Measurements from ENCODE around the gene ABHD12.

Gene ABHD12

DNA sequence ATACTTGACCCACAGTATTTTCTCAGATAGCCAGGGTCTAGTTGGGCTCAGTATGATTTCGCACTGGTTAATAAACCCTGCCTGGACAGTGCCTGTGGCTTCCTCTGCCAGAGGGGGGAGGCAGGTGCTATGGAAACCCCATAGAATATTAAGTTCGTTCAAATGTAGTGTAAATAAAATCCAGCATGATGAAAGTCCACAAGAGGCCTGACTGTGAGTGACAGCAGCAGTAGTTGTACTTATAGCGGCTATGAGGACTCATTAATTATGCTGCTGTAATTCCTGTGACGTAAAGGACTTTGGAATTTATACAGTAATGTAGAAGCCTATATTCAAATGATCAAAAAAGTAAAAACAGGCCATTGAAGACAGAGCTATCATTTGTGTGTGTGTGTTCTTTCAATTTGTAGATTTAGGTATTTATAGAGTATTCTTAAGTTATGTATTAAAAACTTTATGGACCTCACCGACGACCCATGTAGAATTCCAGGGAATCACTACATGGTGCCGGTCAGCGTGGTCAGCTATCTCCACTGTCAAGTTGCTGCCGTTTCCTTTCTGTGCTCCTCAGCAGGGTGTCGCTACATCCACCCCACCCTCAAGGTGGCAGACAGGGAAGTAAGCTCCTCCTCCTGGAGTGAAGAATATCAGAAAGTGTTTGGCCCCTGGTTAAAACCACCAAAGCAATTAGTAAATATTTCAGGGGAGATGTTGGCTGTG lies 132.7 kb downstream of the ABHD12 start:
- DNase-seq (ENCODE audit: low read depth, low spot score) = no peak

DNA sequence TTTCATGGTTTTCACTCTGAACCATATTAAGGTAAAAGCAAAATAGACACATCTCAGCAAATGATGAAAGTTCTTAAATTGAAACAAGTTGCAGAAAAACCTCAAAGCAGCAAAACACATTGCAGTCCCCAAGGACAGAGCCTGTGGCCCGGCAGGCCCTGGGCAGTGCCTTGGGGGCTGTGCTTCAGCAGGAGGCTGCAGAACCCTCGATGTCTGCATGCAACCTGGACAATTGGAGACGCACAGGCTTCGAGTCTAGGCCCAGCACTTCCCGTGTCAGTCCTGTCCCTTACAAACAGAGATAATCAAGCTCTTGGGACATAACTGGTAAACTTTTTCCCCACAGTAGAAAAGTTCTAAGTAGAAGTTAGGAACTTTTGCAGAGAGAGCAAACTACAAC lies 133.5 kb downstream of the ABHD12 start:
- DNase-seq (ENCODE audit: low read depth, low spot score) = no peak

DNA sequence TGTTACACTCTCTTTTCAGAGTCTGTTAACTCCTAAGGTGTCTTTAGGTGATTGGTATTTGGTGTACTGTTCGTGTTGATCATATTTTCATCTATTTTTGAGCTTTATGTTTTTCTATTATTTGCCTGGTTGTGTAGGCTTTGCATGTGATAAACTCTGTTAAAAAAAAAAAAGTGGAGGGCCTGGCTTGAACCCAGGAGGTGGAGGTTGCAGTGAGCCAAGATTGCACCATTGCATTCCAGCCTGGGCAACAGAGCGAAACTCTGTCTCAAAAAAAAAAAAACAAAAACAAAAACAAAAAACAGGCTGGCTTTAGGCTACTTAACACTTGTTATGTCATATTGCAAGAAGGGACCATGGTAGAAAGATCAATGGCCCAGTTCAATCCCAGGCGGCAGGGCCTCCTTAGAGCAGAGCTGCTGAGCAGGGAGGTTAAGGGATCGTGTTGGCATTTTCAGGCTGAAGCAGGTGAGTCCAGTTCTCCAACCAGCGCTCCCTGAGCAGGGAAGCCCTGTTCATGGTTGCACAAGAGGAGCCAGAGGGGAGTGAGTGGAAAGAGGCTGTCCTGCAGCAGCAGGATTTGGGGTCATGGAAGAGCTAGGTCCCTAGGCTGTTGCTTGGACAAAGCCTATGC lies 134.3 kb downstream of the ABHD12 start:
- no peak for DNase-seq (ENCODE audit: low read depth, low spot score)

DNA sequence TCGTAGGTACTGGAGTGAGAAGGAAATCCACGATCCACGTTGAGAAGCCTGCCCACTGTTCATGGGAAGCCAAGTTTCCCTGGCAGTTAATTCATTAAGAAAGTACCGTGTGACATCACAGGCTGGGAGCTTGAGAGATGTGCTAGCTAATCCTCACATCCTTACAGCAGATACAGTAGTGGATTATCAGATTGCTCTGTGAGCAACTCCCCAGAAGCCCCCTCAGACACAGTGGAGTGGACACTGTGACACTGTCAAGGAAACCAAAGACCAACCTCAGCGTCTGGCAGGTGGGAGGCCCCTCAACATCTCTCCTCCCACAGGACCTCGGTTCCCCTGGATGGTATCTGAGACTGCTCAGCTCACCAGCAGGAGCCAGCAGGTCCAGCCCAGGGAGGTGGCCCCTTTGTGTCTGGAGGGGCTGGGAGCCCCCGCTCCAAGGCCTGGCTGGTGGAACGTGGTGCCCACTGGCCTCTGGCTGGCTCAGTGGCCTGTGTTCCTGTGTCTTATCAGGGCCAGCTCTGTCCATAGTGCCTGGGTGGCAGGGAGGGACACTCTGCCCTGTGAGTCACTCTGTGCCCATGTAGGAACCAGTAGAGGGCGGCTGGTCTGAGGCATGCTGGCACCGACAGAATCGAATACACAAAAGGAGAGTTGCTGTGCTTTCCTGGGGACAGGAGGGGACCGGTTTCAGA lies 135.5 kb downstream of the ABHD12 start:
- no peak for DNase-seq (ENCODE audit: low read depth, low spot score)

DNA sequence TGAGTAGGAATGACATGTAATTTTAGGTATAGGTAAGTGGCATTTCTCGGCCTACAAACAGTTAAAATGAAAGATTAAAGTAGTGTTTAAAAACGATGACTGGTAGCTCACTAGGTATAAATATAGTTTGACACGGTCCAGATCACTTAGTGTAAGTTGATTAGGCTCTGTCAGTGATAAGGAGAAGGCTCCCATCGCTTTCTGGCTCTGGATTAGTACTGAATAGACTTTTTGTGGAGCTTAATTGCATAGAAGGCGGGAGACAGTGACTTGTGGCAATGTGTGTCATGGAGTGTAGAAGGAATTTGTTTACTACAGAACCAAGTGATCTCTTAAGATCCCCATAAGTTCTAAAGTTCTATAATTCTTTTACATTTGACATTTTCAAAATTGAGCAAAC lies 136.1 kb downstream of the ABHD12 start:
- DNase-seq (ENCODE audit: low read depth, low spot score) = no peak

DNA sequence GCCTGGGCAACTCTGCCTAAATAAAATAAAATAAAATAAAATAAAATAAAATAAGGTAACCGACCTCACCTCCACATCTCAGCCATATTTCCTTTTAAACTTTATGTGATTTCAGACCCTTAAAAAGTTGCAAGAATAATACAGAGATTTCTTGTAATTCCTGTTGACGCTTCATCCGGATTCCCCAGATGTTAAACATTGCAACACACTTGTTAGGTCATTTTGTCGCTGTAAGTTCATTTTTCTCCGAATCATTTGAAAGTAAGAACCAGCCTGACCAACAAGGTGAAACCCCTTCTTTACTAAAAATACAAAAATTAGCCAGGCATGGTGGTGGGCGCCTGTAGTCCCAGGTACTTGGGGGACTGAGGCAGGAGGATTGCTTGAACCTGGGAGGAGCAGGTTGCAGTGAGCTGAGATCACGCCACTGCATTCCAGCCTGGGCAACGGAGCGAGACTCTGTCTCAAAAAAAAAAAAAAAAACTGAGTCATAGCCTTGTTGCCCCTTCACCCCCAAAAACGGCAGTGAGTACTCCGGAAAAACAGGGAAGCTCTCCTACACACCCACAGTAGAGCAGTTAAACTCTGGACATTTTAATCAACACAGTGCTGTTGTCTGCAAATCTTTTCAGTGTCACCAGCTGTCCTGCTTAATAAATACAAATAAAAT lies 136.9 kb downstream of the ABHD12 start:
- no peak for DNase-seq (ENCODE audit: low read depth, low spot score)

DNA sequence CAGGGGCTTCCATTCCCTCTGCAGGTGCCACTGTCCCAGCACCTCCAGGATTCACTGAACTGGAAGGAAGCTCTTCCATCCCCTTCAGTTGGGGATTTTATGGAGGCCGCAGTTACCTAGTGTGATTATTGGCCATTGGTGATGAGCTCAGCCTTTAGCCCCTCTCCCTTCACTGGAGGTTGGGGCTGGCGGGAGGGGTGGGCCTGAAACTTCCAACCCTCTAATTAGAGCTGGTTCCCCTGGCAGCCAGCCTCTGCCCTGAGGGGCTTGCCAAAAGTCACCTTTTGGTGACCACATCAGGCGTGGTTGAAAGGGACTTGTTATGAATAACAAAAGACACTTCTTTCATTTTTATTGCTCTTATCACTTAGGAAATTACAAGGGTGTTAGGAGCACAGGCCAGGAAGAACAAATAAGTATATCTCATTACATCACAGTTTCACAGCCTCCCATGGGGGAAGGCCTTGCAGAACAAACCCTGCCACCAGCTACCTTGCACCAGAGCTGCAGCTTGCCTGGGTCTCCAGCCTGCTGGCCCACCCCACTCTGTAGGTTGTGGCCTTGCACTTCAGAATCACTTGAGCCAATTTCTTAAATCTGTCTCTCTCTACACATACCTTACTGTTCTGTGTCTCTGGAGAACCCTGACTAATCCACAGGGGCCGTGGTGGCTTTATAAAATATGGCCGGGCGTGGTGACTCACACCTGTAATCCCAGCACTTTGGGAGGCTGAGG lies 137.8 kb downstream of the ABHD12 start:
- DNase-seq (ENCODE audit: low read depth, low spot score) = no peak

DNA sequence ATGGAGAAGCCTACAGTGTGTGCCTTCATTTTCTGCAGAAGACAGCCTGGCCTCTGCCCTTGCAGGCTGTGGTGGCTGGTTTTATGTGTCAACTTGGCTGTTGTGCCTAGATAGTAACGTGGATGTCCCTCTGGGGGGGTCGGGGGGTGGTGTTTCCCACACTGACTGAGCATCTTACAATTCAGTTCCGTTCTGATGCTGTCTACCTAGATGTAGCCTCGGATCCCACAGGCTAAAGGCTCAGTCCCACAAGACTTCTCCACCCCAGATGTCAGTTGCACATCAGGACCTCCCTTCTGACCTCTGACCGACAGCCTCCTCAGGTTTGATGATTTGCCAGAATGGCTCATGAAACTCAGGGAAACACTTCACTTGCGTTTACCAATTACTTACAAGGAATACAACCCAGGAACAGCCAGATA lies 138.4 kb downstream of the ABHD12 start:
- DNase-seq (ENCODE audit: low read depth, low spot score) = no peak

DNA sequence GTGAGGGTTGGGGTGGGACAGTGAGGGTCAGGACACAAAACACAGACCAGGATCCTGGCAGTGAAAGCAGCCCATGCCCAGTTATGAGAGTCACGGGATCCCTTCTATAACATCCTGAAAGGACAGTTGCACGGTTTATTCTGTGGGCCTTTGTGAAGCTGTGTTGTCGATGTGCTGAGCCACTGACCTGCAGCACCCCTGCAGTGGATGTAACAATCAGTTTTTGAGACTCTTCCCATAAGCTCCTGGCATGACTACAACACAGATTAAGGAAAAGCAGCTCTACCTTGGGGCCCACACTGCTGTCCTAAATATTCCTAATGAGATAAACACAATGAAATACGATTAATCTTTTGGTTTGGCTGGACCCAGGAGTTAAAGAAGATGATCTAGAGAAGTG lies 139.1 kb downstream of the ABHD12 start:
- no peak for DNase-seq (ENCODE audit: low read depth, low spot score)

DNA sequence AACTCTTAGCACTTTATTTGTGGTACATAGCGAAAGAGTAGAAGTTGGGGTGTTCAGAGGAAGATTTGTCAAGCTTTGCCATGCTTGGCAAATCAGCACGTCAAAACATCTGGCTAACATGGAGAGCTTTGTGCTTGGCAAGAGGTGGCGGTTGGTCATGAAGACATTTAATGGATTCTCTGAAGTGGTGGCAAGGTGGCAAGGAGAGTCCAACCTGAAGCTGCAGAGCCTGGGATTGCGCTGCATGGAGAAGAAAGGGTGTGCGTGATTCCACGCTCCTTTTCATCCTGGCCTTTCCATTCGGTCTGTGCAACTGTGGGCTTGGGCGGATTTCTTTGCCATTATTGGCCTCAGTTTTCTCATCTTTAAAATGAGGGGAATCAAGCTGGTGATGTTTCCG lies 139.6 kb downstream of the ABHD12 start:
- DNase-seq (ENCODE audit: low read depth, low spot score) = no peak

DNA sequence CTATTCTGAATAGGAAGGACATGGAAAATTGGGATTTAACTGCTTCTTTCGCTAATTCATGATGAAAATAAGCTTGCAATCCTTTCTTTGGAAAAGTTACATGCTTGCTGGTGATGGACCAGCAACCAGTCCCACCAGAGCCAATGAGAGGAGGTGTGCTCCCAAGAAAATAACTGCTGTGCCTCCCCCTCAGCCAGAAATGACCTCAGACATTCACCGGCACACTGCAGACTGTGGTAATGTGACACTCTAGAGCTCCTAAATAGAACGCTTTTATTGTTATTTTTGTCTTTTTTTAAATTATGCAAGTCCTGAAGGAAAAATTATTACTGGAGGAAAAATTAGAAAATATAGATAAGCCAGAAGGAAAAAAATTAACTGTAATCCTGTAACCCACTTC lies 140.1 kb downstream of the ABHD12 start:
- DNase-seq (ENCODE audit: low read depth, low spot score) = no peak

Measured in activated naive CD8-positive, alpha-beta T cell treated with anti-CD3 and anti-CD28 coated beads, Interleukin-2, amount 50 U/mL, for 16 hours (primary cell).